Upper lobe of left lung (tissue), 4 donors: ENCODE results near the gene RSRC1.

Experiments
- POLR2A ChIP-seq, 4 donors: fragments of 450-650 bp; IDR thresholded peaks; one replicate each; pipeline ENCODE4 v1.5.1; 2016 to 2017; ENCODE audit warnings: antibody characterized with exemption in 4 of 4, mild to moderate bottlenecking in 2 of 4
- POLR2AphosphoS5 ChIP-seq, 2 donors: sonication (generic); formaldehyde crosslinking; IDR thresholded peaks; one replicate each; pipeline ENCODE4 v1.5.1; 2017; ENCODE audit warnings: antibody characterized with exemption in 2 of 2
- TF ChIP-seq, protein P1 (sequence below), 6 experiments: fragments of 450-650 bp in 4 of 6; fragments of 200-600 bp in 2 of 6; sonication (generic) in 2 of 6; IDR thresholded peaks; one replicate each; pipeline ENCODE4 v1.5.1; 2016 to 2019; ENCODE audit warnings: antibody characterized with exemption in 6 of 6

DNA sequence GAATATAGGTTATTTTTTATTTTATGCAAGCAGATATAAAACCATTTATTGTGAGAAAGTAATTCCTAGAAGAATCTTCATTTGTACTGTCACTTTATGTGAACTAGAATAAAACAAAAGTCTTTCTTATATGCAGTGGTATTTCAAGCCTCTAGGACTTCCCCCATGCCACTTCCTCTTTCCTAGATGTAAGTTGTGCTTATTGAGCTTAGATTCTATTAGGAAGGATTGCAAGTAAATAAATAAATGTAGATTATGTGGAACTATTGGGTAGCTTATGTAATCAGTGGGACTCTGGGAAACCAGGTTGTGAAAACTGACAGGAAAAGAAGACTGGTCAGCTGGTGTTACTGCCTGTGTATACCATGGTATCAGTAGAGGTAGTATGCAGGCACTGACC, 169.7 kb downstream of the RSRC1 start:
- TF ChIP-seq, protein P1, sequence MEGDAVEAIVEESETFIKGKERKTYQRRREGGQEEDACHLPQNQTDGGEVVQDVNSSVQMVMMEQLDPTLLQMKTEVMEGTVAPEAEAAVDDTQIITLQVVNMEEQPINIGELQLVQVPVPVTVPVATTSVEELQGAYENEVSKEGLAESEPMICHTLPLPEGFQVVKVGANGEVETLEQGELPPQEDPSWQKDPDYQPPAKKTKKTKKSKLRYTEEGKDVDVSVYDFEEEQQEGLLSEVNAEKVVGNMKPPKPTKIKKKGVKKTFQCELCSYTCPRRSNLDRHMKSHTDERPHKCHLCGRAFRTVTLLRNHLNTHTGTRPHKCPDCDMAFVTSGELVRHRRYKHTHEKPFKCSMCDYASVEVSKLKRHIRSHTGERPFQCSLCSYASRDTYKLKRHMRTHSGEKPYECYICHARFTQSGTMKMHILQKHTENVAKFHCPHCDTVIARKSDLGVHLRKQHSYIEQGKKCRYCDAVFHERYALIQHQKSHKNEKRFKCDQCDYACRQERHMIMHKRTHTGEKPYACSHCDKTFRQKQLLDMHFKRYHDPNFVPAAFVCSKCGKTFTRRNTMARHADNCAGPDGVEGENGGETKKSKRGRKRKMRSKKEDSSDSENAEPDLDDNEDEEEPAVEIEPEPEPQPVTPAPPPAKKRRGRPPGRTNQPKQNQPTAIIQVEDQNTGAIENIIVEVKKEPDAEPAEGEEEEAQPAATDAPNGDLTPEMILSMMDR (IDR thresholded peaks at IDR 0.05), result no peak
- no peak for TF ChIP-seq POLR2AphosphoS5 (IDR thresholded peaks at IDR 0.05)
- no peak for TF ChIP-seq POLR2A (IDR thresholded peaks at IDR 0.05)
